GM19397 (cell line): ENCODE data around the gene CCDC63.
"Not testable (repeated sequence)": the region's sequence is repeated elsewhere in the genome, so short reads cannot be mapped to it uniquely, and the experiment has no call there.

Source experiments
- ATAC-seq: cut with Tn5 transposase; IDR thresholded peaks from one replicate; pipeline ENCODE4 v1.9.1; 2021; ENCODE audit warnings: mild to moderate bottlenecking, moderate library complexity; ENCODE audit not compliant: unreplicated experiment

Gene CCDC63

DNA sequence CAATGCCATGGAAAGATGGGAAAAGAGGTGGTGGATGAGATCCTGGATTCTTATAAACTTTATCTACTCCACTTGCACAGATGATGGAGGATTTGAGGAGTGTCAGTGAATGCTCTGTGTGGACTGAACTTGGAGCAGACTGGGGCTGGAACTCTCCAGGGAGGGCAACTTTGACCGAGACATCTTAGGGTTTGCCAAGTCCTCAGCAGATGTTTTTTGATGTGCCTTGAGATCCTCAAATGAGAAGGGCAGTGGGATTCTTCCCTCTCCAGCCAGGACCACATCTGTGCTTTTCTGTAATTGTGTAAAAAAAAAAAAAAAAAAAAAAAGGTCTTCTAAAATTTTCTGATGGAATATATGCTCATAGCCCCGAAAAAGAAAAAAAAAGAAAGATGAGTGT, 96.6 kb downstream of the CCDC63 start:
- ATAC-seq = no peak

DNA sequence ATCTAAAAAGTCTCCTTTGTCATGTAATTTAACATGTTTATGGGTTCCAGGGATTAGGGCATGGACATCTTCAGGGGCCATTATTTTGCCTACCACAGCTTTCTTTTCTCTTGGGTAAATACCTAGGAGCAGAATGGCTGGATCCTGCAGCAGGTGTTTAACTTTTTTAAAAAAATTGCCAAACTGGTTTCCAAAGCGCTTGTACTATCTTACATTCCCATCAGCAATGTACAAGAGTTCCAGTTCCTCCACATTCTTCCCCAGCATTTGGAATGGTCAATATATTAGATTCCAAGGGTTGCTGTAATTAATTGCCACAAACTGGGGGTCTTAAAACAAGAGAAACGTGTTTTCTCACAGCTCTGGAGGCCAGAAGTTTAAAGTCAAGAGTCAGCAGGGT, 101.3 kb downstream of the CCDC63 start:
- no peak for ATAC-seq

DNA sequence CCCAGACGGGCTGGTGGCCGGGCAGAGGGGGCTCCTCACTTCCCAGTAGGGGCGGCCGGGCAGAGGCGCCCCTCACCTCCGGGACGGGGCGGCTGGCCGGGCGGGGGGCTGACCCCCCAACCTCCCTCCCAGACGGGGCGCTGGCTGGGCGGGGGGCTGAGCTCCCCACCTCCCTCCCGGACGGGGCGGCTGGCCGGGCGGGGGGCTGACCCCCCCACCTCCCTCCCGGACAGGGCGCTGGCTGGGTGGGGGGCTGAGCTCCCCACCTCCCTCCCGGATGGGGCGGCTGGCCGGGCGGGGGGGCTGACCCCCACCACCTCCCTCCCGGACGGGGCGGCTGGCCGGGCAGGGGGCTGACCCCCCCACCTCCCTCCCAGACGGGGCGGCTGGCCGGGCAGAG, 103.7 kb downstream of the CCDC63 start:
- ATAC-seq = not testable (repeated sequence)

GRCh38 chr12:110950867-110951266, 104.1 kb downstream of the CCDC63 start:
- not testable (repeated sequence) for ATAC-seq
